Endothelial cell (in vitro differentiated cells): Measurements from ENCODE around the gene SPTBN5. TPM values are rescaled to one million over a fixed set of nuclear protein-coding genes. Genes with fewer than 3 reads are reported as not detected.
A peak's percentile ranks its signal among the peaks of the same experiment; 100 is the strongest.

Source experiments
- DNase-seq: peaks from one replicate; pipeline ENCODE4 v3.0.0; 2021; ENCODE audit warnings: low spot score
- H3K27ac Mint-ChIP-seq: one replicate; pipeline ENCODE4 v1.8.0; 2021; ENCODE audit warnings: mixed read lengths, inconsistent platforms; ENCODE audit not compliant: unreplicated experiment
- H3K27me3 Mint-ChIP-seq: one replicate; pipeline ENCODE4 v1.8.0; 2021; ENCODE audit warnings: mild to moderate bottlenecking, moderate library complexity, mixed read lengths, inconsistent platforms; ENCODE audit not compliant: unreplicated experiment
- H3K36me3 Mint-ChIP-seq: one replicate; pipeline ENCODE4 v1.8.0; 2021; ENCODE audit warnings: mild to moderate bottlenecking, low read depth, mixed read lengths, inconsistent platforms; ENCODE audit not compliant: unreplicated experiment
- H3K4me1 Mint-ChIP-seq: one replicate; pipeline ENCODE4 v1.8.0; 2021; ENCODE audit warnings: mild to moderate bottlenecking, mixed read lengths, inconsistent platforms; ENCODE audit not compliant: unreplicated experiment
- H3K4me3 Mint-ChIP-seq: one replicate; pipeline ENCODE4 v1.8.0; 2021; ENCODE audit warnings: mild to moderate bottlenecking, mixed read lengths, inconsistent platforms; ENCODE audit not compliant: unreplicated experiment
- H3K9me3 Mint-ChIP-seq: one replicate; pipeline ENCODE4 v1.8.0; 2021; ENCODE audit warnings: mixed read lengths, inconsistent platforms; ENCODE audit not compliant: unreplicated experiment
- CTCF ChIP-seq: fragments of 200-600 bp; sonication (generic); IDR thresholded peaks from one replicate; pipeline ENCODE4 v1.5.0; 2021; ENCODE audit warnings: antibody characterized with exemption; ENCODE audit not compliant: unreplicated experiment
- total RNA-seq: library from RNA; stranded (reverse); fragmentation: NEBNext Ultra II Directional; extraction: Animal tissue kit (Norgen Biotek cat#: 25700); gene quantifications from one replicate; pipeline ENCODE4 v1.2.1, GENCODE V29; 2021; ENCODE audit not compliant: unreplicated experiment

The SPTBN5 gene
- total RNA-seq, 1 donor from 2014 or later = 9.4 TPM

DNA sequence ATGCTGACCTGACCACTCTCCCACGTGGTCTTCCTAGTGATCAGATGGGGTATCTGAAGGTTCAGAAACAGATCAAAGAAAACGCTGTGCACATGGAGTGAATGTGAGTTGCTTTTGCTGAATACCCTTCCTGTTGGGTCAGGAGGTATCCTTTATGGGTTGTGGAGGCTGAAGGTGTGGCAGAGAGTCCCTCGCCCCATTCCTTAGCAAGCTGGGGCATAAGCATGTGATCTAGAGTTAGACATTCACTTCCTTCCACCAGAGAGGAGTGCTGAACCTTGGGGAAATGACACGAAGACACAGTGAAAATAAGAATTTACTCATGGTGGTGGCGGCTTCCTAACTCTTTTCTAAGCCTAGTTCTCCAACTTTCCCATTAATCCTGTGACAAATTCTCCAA is 27.8 kb upstream of the SPTBN5 start:
- peaks cover 65% of the 10 kb centered on the region for H3K4me1 Mint-ChIP-seq
- no peak for TF ChIP-seq CTCF
- H3K27ac Mint-ChIP-seq = peak overlapping the region; percentile 64
- peaks cover 69% of the 10 kb centered on the region for H3K36me3 Mint-ChIP-seq
- H3K4me3 Mint-ChIP-seq = peak overlapping the region; percentile 63
- no peaks in the 10 kb centered on the region for H3K9me3 Mint-ChIP-seq
- H3K27me3 Mint-ChIP-seq = peaks cover 9% of the 10 kb centered on the region
- DNase-seq = no peak

DNA sequence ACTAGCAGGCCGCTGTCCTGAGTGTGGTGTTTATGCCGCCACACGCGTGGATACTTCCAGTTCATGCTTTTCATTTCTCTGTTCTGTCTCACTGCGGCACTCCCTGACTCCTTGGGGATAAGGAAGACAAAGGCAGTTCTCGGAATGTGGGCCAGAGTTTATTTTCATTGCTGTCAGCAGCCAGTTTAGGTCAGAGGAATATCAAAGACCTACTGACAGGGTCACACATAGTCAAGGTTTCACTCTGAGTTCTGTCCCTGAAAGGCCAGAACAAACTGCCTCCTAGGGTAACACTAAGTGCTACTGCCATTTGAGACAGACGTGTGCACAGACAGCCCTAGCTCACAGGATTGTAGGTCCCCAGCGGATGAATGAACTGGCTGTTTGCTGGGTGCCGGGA is 27.3 kb upstream of the SPTBN5 start:
- no peak for TF ChIP-seq CTCF
- Mint-ChIP-seq H3K36me3 (peaks cover 69% of the 10 kb centered on the region), H3K4me3 (peak overlapping the region; percentile 63), H3K27me3 (peaks cover 13% of the 10 kb centered on the region), H3K9me3 (no peaks in the 10 kb centered on the region), H3K27ac (no peak overlapping the region), H3K4me1 (peaks cover 65% of the 10 kb centered on the region)
- no peak for DNase-seq

- DNase-seq = no peak
- Mint-ChIP-seq H3K27me3 (peaks cover 13% of the 10 kb centered on the region), H3K36me3 (peaks cover 67% of the 10 kb centered on the region), H3K27ac (no peak overlapping the region), H3K9me3 (no peaks in the 10 kb centered on the region), H3K4me3 (no peak overlapping the region), H3K4me1 (peaks cover 55% of the 10 kb centered on the region)
- no peak for TF ChIP-seq CTCF
Measured at GRCh38 chr15:41919954-41920538, 26.2 kb upstream of the SPTBN5 start.

DNA sequence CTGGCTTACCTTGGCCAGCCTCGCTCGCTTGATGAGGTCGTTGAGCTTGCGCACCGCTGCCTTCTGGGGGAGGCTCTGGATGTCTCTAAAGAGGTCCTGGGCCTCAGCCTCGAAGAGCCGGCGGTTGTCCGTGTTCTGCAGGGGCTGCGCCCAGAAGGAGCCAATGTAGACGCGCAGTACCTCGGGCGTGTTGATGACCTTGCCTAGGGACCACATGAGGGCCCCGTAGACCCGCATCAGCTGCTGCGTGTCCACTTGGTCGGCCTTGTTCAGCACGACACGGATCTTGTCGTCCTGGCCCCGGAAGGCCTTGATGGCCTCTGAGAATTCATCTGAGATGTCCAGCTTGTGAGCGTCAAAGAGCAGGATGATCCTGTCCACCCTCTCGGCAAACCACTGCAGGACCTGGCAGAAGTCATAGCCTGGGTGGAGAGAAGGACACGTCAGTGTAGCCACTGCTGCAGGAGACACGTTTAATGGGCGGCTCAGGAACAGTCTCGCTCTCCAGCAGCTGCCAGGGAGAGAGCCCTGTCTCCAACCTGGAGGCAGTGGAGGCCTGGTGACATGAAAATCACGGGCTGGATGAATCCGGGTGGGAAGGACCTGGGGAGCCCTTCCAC is 25.5 kb upstream of the SPTBN5 start:
- Mint-ChIP-seq H3K27ac (no peak overlapping the region), H3K4me1 (peaks cover 49% of the 10 kb centered on the region), H3K36me3 (peaks cover 65% of the 10 kb centered on the region), H3K4me3 (no peak overlapping the region), H3K9me3 (no peaks in the 10 kb centered on the region), H3K27me3 (peaks cover 13% of the 10 kb centered on the region)
- no peak for DNase-seq
- no peak for TF ChIP-seq CTCF

DNA sequence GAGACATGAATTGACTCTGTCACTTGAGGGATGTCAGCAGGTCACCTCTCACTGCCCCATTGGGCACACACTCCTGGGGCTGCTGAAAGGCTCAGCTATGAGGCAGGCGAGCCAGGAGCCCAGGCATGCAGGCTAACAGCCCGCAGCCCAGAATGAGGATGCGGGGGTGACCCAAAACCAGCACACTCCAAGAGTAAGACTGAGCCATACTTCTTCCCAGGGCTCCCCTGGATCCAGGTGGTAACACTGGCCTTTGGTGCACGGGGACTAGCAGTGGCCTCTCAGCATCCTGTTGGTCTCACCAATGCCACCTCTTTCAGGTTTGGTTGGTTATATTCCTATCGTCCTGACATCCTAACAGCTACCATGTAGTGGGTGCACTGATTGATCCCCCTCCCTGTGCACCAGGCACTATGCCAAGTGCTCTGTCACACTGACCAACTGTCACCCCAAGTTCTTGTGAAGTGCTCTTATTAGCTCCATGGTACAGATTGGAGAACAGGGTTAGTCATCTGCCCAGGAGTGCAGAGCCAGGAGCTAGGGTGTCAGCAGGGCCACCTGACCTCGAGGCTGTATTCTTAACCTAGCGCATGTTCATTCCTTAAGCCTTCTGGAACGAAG is 24.8 kb upstream of the SPTBN5 start:
- TF ChIP-seq CTCF = no peak
- DNase-seq = no peak
- Mint-ChIP-seq H3K27me3 (peaks cover 13% of the 10 kb centered on the region), H3K4me3 (peak overlapping the region; percentile 47), H3K4me1 (peaks cover 47% of the 10 kb centered on the region), H3K27ac (no peak overlapping the region), H3K36me3 (peaks cover 66% of the 10 kb centered on the region), H3K9me3 (no peaks in the 10 kb centered on the region)
